C4-2B (cell line): ENCODE results near the gene CDC14A.

Experiments used
- ZFX ChIP-seq: fragments of 450-650 bp; IDR thresholded peaks from 2 replicates; pipeline ENCODE4 v1.6.1; 2017
- TF ChIP-seq, protein P1 (sequence below): fragments of 450-650 bp; conservative IDR thresholded peaks from 2 replicates; pipeline ENCODE4 v1.5.1; 2017; ENCODE audit warnings: mild to moderate bottlenecking

DNA sequence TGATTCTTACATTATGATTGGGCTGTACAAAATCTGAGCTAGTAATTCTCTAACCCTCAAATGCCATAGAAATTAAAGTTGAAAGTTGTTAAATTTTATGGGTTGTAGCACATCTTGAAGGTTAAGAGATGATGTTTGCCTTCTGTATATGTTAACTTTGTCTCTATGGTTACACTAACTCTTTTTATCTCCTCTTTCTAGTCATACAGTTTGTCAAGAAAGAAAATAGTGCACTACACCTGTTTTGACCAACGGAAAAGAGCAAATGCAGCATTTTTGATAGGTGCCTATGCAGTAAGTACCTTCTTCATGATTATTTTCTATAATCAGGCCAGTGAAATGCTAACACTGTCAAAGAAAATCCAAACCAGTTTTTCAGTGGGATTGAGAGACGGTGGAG is 38.2 kb downstream of the CDC14A start:
- TF ChIP-seq, protein P1, sequence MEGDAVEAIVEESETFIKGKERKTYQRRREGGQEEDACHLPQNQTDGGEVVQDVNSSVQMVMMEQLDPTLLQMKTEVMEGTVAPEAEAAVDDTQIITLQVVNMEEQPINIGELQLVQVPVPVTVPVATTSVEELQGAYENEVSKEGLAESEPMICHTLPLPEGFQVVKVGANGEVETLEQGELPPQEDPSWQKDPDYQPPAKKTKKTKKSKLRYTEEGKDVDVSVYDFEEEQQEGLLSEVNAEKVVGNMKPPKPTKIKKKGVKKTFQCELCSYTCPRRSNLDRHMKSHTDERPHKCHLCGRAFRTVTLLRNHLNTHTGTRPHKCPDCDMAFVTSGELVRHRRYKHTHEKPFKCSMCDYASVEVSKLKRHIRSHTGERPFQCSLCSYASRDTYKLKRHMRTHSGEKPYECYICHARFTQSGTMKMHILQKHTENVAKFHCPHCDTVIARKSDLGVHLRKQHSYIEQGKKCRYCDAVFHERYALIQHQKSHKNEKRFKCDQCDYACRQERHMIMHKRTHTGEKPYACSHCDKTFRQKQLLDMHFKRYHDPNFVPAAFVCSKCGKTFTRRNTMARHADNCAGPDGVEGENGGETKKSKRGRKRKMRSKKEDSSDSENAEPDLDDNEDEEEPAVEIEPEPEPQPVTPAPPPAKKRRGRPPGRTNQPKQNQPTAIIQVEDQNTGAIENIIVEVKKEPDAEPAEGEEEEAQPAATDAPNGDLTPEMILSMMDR = no peak
- TF ChIP-seq ZFX = no peak
